NB4 (cell line): Measurements from ENCODE around the gene TBX5.

ENCODE experiments used
- CTCF ChIP-seq: IDR thresholded peaks from one replicate; pipeline ENCODE4 v1.5.1; 2012; ENCODE audit warnings: low read depth, low read length
- MAX ChIP-seq: IDR thresholded peaks from 2 replicates; pipeline ENCODE4 v1.6.1; 2011; ENCODE audit warnings: low read depth, low read length
- MYC ChIP-seq: IDR thresholded peaks from 2 replicates; pipeline ENCODE4 v1.6.1; 2011; ENCODE audit warnings: low read depth, low read length
- POLR2A ChIP-seq: IDR thresholded peaks from 2 replicates; pipeline ENCODE4 v1.6.1; 2011; ENCODE audit warnings: mild to moderate bottlenecking; ENCODE audit not compliant: insufficient read length; ENCODE audit errors: extremely low read depth

GRCh38 chr12:114319422-114319821 lies 86.5 kb downstream of the TBX5 start:
- TF ChIP-seq CTCF, result no peak
- TF ChIP-seq POLR2A, result no peak
- no peak for TF ChIP-seq MYC
- no peak for TF ChIP-seq MAX
